ENCODE measurements around the gene POMP. TPM values are rescaled to one million over a fixed set of nuclear protein-coding genes. Genes with fewer than 3 reads are reported as not detected.

Gene POMP
- polyA plus RNA-seq, 1 donor: 52.6 TPM

GRCh38 chr13:28697441-28697840, 38.5 kb downstream of the POMP start:
- DNase-seq: no peak

GRCh38 chr13:28699246-28699645, 40.3 kb downstream of the POMP start:
- no peak for DNase-seq

- no peak for DNase-seq
Measured at GRCh38 chr13:28704282-28704681, 45.4 kb downstream of the POMP start.

GRCh38 chr13:28704919-28705318, 46.0 kb downstream of the POMP start:
- DNase-seq: no peak

- no peak for DNase-seq
Measured at GRCh38 chr13:28705461-28706083, 46.6 kb downstream of the POMP start.

- DNase-seq: peak; percentile 40
Measured at GRCh38 chr13:28707629-28708427, 48.9 kb downstream of the POMP start.

GRCh38 chr13:28710161-28710560, 51.2 kb downstream of the POMP start:
- DNase-seq: no peak

- DNase-seq: no peak
Measured at GRCh38 chr13:28714651-28715050, 55.7 kb downstream of the POMP start.

- no peak for DNase-seq
Measured at GRCh38 chr13:28716511-28716910, 57.6 kb downstream of the POMP start.

- DNase-seq: no peak
Measured at GRCh38 chr13:28717170-28717569, 58.2 kb downstream of the POMP start.

- DNase-seq: no peak
Measured at GRCh38 chr13:28718196-28718542, 59.2 kb downstream of the POMP start.

GRCh38 chr13:28718543-28719226, 59.8 kb downstream of the POMP start, which contains the start of gene SLC46A3:
Gene SLC46A3 (minus strand): TSS chr13:28718970. CDS start chr13:28717998, 972 bp downstream.
- DNase-seq: peak; percentile 97

GRCh38 chr13:28719227-28720055, 60.5 kb downstream of the POMP start:
- no peak for DNase-seq

- DNase-seq: no peak
Measured at GRCh38 chr13:28723806-28724205, 64.9 kb downstream of the POMP start.

GRCh38 chr13:28725046-28725610, 66.2 kb downstream of the POMP start:
- DNase-seq: no peak

Other genes starting within 250 kb of the POMP start
- gene FLT1, start 164.0 kb upstream of the POMP start, polyA plus RNA-seq (ENCODE audit: insufficient read length): 16.2 TPM
- gene SLC46A3, start 59.8 kb downstream of the POMP start, polyA plus RNA-seq (ENCODE audit: insufficient read length): 1.6 TPM
- gene MTUS2, start 161.2 kb downstream of the POMP start, polyA plus RNA-seq (ENCODE audit: insufficient read length): 24.3 TPM

Data from hindlimb muscle (tissue), 1 donor.